SK-N-MC (cell line): ENCODE measurements around the gene PTH2R.

Experiments
- EZH2 ChIP-seq: fragments of 200-600 bp; sonication (generic); IDR thresholded peaks from one replicate; pipeline ENCODE4 v1.6.1; 2017; ENCODE audit warnings: antibody characterized with exemption
- POLR2AphosphoS5 ChIP-seq: IDR thresholded peaks from 2 replicates; pipeline ENCODE4 v1.6.1; 2012; ENCODE audit warnings: mild to moderate bottlenecking, low read depth, low read length, borderline replicate concordance

DNA sequence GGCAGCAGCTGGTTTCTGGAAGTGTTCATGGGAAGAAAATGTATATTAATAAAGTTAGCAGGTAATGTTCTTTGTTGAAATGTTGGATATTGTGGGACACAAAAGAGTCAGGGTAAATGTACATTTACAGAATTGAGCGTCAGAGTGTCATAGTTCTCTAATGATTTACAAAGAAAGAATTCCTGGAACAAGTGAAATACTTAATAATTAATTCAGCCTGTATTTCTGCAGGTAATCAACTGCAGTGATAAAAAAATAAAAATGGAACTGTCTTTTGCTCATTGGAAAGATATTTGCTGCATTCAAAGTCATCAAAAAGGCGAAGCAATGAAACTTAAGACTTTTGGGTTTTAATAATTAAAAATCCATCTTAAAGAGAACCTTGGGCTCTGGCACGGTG lies 27.4 kb upstream of the PTH2R start:
- TF ChIP-seq EZH2 (no peak), POLR2AphosphoS5 (no peak)
